CD1c-positive myeloid dendritic cell (primary cell): ENCODE measurements around the gene FNDC7.
"Not testable (repeated sequence)": the region's sequence is repeated elsewhere in the genome, so short reads cannot be mapped to it uniquely, and the experiment has no call there.

Source experiments
- DNase-seq: peaks from one replicate; pipeline ENCODE4 v3.0.0-alpha.2; 2016; ENCODE audit errors: extremely low spot score

FNDC7 gene

DNA sequence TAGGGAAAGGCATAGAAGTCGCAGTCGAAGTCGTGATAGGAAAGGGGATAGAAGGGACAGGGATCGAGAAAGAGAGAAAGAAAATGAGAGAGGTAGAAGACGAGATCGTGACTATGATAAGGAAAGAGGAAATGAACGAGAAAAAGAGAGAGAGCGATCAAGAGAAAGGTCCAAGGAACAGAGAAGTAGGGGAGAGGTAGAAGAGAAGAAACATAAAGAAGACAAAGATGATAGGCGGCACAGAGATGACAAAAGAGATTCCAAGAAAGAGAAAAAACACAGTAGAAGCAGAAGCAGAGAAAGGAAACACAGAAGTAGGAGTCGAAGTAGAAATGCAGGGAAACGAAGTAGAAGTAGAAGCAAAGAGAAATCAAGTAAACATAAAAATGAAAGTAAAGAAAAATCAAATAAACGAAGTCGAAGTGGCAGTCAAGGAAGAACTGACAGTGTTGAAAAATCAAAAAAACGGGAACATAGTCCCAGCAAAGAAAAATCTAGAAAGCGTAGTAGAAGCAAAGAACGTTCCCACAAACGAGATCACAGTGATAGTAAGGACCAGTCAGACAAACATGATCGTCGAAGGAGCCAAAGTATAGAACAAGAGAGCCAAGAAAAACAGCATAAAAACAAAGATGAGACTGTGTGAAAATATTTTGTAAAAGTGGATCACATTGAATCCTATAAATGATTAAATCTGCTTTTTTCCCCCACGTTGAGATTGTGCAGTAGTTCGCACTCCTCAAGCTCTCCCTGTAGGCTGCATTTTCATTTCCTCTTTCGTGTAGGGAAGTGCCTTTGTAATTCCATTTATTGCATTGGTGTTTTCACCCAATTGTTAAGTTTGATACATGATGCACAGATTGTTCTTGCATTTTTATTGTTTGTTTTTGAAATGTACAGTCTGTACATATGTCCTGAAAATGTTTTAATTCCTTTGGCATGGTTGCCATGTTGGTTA lies 13.1 kb upstream of the FNDC7 start:
- peak; percentile 78 for DNase-seq

DNA sequence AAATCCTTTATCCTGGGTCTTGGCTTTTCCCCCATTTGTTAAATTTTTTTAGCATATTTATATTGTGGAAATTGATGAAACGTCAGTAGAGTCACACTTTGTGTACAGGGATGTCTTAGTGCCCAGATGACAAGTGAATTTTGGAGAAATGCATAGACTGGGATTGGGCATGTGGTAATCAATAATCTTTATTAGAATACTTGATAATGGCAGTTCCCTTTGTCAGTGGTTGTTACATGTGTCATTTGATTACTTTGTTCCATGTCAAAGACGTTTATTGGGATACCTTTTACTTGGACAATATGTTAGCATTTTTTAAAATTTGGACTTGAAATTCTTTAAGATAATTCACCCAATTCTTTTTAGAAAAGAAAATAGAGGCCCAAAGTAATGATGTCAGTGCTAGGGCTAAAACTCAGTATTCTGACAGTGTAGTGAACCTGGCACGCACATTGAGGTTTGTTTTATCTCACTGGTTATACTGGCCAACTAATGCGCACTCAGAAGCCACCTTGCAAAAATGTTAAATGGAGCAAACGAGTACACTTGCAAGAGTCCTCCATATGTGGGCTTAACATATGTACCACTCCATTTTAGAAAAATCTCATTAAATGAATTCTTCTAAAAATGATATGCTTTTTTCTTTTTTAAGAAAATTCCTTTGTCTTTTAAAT lies 11.4 kb upstream of the FNDC7 start:
- DNase-seq: no peak

DNA sequence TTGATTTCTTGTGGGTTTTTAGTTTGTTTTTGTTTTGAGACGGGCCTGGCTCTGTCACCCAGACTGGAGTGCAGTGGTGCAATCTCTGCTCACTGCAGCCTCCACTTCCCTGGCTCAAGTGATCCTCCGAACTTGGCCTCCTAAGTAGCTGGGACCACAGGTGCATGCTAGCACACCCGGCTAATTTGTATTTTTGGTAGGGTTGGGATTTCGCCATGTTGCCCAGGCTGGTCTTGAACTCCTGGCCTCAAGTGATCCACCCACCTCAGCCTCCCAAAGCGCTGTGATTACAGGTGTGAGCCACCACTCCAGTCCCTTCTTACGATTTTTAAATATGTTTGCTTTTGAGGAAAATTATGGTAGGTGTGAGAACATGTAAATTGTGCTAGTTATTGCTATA lies 10.6 kb upstream of the FNDC7 start:
- DNase-seq: not testable (repeated sequence)

DNA sequence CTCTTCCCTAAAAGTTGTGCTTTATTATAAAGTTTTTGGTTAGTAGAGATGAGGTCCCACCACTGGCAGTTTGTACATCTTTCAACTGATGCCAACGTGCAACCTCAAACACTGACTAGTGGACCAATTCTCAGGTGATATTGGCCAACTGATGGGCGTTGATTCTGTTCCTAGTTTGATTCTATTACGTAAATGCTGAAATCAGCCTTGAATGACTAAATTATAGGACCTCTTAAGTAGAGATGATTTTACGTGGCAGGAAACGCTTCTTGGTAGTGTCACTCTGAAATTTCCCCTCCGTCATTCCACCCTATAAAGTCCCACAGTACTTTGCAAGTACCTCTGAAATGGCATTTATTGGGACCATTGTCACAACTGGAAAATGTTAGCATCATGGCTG lies 8.8 kb upstream of the FNDC7 start:
- peak; percentile 20 for DNase-seq

DNA sequence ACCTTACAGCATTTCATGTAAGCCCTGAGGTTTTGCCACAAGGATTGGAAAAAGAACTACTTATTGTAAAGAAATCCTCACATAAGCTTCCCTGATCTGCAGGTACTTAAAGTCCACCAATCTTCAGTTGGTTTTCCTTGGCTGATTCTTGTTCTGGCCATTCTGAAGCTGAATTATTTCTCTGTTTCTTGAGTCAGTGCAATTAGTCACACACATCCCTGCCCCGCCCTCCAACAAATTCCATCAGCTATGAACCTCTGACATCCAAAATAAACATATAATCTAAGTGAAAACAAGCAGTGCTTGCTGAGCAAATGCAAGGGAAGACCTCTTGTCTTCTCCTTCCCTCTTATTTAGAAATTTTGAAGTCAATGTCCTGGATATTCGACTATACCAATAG lies 8.2 kb upstream of the FNDC7 start:
- DNase-seq: no peak

DNA sequence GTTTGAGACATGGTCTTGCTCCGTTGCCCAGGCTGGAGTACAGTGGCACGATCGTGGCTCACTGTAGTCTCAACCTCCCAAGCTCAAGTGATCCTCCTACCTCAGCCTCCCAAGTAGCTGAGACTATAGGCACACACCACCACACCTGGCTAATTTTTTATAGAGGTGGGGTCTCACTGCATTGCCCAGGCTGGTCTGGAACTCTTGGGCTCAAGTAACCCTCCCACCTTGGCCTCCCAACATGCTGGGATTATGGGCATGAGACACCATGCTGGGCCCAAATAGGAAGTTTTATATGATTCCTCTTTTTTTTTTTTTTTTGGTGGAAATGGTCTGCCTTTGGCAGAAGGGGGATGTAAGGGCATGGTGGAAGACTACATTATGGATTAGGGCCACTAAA lies 6.1 kb upstream of the FNDC7 start:
- DNase-seq: no peak

DNA sequence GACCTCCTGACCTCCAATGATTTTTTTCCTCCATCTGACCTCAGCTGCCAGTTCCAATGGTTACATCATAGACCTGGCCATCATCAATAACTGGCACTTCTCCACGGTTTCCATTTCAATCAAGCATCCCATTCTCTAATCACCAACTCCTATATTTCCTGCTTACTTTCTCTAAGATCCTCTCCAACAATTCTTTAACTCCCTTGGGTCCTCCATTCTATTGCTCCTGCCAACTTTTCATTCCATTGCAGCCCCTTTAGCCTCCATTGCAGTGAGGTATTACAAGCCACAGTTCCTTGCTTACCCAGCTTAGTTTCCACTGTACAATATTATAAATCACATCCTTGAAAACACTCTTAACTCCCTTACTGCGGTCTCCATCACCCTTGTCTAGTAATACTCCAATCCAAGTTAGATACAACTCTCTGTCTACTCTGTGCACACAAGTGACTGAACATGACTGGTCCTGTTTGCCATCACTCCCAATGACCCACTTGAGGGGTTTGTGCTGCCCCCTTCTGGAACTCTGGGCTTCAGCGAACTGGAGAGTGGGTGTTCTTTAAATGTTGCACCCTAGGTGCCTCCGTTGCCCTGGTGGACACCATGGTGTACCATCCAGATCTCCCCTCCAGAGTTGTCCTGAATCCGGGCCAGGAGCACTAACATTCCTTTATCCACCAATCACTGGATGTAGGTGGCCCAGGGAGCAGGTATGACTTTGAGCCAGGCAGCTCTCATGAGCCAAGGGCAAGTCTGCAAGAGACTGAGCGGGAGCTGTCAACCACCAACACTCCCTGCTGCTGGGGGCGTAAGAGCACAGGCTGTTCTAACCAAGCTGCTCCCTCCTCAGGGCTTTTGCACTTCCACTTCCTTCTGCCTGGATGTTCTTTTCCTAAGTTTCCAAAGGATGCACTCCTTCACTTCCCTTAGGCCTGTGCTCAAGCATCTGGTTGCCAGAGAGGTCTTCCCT lies 3.7 kb upstream of the FNDC7 start:
- peak; percentile 47 for DNase-seq

DNA sequence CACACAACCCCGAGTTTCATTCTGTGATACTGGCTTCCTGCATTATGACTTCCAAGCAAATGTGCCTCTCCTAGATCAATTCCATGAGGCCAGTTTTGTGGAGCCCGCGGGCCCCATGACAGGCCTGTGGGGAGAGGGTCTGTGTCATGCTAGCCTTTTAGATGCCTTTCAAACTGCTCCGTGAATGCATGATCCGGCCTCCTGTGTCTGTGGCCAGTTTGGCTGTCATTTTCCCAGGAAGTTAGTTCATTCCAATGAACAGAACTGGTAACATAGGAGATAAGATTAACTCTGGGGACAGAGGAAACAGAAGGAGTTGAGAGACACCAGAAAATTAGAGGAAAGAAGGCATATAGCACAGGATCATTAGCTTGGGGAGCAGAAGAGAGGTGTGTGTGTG lies 3.2 kb downstream of the FNDC7 start:
- DNase-seq: no peak

DNA sequence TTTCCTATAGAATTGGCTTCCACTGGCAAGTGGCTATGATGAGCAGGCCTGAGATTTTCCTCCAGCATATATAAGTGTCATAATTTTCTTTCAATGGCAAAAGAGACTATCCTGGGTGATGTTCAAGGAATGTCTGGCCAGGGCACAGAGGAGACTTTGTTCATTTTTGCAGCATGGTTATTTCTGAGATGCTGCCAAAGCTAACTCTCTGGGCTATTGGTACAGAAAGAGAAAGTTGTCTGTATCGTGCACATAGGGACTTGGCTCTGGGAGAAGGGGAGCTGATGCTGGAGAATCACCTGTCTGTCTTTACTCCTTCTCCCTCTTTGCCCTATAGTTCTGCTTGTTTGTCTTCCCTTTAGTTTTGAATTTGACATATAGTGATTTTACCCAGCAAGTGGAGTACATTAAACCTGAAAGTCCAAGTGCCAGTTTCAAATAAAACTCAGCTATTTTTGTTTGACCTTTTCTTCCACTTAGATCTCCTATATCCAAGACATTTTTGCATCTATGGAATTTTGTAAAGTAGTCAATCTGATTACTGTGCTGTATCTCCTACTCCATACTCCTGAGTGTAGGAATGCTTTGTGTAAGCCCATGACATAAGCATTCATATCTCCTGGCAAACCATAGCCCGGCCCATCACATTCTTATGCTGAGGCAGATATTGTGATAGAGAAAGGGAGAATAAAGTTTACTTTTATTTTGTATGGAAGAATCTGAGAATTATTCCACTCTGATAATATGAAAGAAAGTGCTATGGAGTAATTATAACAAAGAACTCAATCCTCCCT lies 3.9 kb downstream of the FNDC7 start:
- DNase-seq: no peak

DNA sequence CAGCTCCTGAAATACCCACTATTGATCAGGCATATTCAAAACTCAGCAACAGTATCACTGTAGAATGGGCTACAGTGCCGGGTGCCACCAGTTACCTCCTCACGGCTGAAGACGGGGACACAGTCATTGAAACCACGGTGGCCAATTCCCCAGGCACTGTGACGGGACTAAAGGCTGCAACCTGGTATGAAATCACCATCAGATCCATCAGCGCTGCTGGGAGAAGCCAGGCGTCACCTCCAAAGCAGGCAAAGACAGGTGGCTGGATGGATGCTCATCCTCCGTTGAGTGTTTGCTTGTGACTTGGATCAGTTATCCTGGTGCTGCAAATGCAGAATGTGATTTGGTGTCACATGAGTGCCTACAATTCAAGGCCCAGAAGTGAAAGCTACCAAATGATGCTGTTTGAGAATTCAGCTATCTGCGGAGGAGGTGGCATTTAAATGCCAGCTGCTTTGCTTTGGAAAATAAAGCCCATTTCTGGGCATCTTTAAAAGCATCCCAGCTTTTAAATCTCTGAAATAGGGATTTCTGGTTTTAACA lies 5.1 kb downstream of the FNDC7 start:
- DNase-seq: no peak

DNA sequence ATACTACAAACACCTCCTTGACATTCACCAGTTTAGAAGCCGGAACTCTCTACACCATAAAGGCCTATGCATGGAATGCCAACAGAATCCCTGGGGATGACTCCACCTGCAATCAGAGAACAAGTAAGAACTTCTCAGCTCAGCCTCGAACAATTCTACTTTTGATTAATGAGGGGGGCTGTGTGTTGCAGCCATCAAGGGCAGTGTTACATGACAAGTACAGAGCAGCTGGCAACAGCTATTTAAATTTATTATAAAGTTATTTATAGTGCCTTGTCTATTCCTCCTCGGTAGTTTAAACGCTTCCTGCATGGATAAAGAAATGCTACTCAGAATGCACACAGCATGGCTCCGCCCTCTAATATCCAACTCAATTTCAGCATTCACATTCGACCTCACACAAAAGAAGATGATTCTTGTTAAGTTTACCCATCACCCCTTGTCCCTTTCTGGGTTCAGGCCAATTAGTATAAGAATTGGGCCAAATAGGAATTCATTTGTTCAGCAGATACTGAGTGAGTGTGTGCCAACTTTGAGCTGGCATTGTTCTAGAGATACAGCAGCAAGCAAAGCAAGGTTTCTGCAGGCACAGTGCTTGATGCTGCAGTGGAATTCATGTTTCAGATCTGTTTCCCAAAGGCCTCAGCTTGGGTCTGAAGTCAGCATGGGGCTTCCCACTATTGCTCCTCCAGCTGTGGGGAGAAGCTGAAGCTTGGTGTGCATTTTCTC lies 6.4 kb downstream of the FNDC7 start:
- DNase-seq: no peak

DNA sequence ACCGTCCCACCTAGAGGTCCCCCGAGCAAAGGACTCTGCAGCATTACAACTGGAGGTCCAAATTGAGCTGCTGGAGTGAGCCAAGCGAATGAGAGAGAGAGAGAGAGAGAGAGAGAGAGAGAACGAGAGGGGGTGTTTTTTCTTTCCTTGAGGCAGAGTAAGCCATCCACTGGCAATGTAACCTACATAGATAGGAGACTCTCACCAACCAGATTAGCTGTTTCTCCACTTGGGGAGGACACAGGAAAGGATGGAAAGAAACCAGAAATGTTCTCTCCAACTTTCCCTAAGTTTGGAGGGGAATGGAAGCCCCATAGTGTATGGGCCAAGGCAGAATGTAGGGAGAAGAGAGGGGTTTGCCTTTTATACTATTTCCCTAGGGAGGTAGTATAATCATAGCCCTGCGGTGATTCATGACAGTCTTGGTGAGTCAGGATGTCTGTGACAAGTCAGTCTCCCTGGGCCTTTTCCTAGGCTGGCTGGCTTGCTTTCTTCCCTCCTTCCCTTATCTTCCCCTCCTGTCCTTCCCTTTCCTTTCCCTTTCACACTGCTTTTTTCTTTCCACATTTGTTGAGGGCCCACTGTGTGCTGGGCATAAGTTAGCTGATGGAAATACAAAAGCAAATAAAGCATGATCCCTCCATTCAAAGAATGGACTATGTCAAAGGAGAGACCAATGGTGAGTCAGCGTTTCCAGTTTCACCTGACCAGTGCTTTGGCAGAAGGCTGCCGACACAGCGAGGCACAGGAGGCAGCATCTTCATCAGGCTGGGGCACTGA lies 7.1 kb downstream of the FNDC7 start:
- no peak for DNase-seq

DNA sequence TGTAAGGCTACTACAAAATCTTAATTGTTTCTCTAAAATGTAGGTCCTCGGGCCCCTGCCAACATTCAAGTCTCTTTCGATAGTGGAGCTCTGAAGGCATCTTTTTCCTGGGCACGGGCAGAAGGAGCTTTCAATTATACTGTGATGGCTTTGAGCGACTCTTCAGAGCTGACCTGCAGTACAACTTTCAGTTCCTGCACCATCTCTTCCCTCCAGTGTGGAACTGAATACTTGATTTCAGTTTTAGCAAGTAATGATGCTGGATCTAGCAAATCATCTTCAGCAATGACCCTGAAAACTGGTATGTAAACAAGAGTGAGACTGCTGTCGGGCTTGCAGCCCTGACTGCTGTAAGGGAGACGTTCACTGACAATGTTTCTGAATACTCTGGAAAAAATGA lies 9.6 kb downstream of the FNDC7 start:
- no peak for DNase-seq

DNA sequence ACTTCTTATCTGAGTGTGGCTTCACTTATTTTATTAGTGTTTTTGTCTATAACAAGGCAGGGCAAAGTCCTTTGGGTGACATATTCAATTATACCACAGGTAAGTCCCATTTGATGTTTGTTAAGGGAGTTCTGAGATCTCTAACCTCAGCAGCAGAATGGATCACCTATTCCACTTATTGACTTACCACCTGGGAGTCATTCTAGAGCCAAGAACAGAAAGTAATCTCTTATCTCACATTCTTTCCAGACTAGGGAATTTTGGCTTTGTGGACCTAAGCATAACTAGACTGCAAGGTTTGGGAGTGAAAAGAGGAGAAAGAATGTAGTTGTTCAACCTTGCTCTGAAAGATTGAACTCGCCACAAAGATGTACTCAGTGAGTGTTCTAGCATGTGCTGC lies 13.2 kb downstream of the FNDC7 start:
- DNase-seq: no peak

DNA sequence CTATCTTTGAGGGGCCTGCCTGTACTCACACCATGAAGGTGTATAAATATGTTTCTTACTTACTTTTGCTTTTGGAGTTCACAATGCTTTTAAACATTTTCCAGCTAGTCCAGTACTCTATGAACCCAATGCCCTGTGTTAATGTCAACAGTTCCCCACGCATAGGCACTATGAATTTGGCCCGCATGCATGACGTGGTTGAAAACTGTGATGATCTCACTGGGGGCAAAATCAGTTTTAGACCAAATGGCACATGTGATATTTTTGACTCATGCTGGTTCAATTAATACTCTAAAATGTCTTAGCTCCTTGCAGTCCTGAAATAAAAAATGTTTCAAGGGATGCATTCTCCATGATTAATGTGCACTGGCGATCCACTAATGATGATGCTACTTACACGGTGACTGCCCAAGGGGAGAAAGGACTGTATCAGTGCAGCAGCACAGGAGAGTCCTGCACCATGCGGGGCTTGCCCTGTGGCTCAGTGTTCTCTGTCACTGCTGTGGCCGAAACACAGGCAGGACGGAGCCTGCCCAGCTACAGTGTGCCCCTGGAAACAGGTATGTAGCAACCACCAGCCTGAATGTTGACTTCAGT lies 15.7 kb downstream of the FNDC7 start:
- no peak for DNase-seq

DNA sequence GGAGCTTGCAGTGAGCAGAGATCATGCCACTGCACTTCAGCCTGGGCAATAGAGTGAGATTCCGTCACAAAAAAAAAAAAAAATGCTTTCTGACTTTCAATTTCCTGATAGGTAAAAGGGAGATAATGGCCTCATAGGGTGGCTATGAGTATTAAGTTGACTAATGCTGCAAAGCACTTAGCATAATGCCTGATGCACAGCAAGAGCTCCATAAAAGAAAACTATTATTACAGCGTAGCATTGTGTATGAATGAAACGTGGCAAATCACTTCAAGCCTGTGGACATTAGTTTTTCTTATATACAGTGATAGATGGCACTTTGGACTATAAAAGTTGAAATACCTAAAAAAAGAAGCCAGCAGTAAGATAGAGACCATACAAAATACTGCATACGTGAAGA lies 16.8 kb downstream of the FNDC7 start:
- DNase-seq: no peak

DNA sequence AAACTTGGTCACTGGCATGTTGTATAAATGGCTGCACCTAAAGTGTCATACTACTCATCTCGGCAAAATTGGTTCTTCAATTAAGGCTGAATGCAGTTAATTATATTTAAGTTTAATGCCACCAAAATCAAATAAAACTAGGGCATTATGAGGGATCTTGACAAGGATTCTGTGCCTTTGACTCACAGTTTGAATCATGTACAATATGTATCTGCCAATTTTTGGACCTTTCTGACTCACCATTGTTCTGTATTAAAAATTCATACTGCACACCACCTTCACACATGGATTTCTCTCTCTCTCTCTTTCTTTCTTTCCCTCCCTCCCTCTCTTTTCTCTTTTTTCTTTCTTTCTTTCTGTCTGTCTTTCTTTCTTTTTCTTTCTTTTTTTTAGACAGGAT lies 19.7 kb downstream of the FNDC7 start:
- DNase-seq: no peak

DNA sequence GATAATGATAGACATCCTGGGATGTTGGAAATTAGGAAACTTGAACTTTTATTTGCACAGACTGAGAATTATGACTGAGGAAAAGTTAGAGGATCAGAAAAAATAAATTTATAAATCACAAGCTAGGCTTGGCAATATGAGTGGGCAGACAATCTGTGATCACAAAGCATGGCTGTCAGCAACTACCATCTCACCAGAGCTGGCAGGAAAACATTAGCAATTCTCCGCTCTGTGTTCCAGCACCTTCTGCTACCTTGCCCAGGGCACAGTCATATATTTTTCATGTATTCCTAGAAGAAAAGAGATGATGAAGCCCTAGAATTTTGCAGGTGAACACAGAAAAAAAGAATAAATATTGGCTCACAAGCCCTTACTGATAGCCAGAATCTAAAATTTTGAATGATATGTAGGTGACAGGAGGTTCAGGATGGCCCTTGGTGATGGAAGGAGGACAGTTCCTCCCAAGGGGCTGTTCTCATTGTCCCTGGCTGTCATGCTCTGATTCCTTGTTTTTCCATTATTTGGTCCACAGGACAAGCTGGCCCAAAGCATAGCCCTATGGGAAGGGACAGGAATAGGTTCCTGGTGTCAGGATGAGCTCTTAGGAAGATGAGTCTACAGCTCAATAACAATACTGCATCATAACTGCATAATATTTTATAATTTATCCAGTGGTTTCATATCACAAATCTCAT lies 21.6 kb downstream of the FNDC7 start:
- DNase-seq: no peak
